Adrenal gland (tissue), 12 donors: Measurements from ENCODE around the gene NLRC5. TPM values are rescaled to one million over a fixed set of nuclear protein-coding genes. Genes with fewer than 3 reads are reported as not detected.

Source experiments
- DNase-seq, 7 donors: peaks; one replicate each; pipeline ENCODE4 v3.0.0-alpha.2; 2019 to 2020
- H3K27ac ChIP-seq, 5 donors: fragments of 200-600 bp; sonication (generic) in 4 of 5; 1 replicate in 3 of 5; 2 replicates in 2 of 5; pipeline versions ENCODE4 v1.5.1 to v1.8.0; 2016 to 2020; ENCODE audit warnings: mild to moderate bottlenecking in 1 of 5
- H3K27me3 ChIP-seq: fragments of 200-600 bp; 2 replicates; pipeline ENCODE4 v1.8.0; 2021
- H3K36me3 ChIP-seq, 2 donors: fragments of 200-600 bp; replicated peaks in 1 of 2; 1 replicate in 1 of 2; 2 replicates in 1 of 2; pipeline versions ENCODE4 v1.5.1 to v1.8.0; 2018 to 2022
- H3K4me1 ChIP-seq, 2 donors: fragments of 200-600 bp; replicated peaks in 1 of 2; 1 replicate in 1 of 2; 2 replicates in 1 of 2; pipeline versions ENCODE4 v1.5.1 to v1.8.0; 2018 to 2021
- H3K4me3 ChIP-seq, 4 donors: fragments of 200-600 bp; sonication (generic) in 3 of 4; one replicate each; pipeline ENCODE4 v1.5.1; 2016 to 2018
- H3K9me3 ChIP-seq, 3 donors: fragments of 200-600 bp; sonication (generic) in 1 of 3; replicated peaks in 1 of 3; 1 replicate in 2 of 3; 2 replicates in 1 of 3; pipeline versions ENCODE4 v1.5.1 to v1.8.0; 2016 to 2021
- CTCF ChIP-seq, 6 experiments: fragments of 450-650 bp in 4 of 6; fragments of 200-600 bp in 2 of 6; sonication (generic) in 1 of 6; IDR thresholded peaks; 1 replicate in 5 of 6; 2 replicates in 1 of 6; pipeline versions ENCODE4 v1.5.1 to v1.8.0; 2016 to 2021; ENCODE audit warnings: antibody characterized with exemption in 6 of 6, mild to moderate bottlenecking in 2 of 6, moderate library complexity in 1 of 6
- POLR2A ChIP-seq, 2 donors: fragments of 450-650 bp; IDR thresholded peaks; one replicate each; pipeline ENCODE4 v1.6.1; 2017; ENCODE audit warnings: antibody characterized with exemption in 2 of 2, mild to moderate bottlenecking in 2 of 2, moderate library complexity in 1 of 2
- WGBS, 4 donors: extraction: QIAGEN DNeasy Blood & Tissue Kit in 2 of 4; methylation state at CpG; one replicate each; pipeline versions ENCODE4 v1.1.5 to v1.1.7; 2013 to 2017; 5-methylcytosine and 5-hydroxymethylcytosine counted together
- intact Hi-C, 2 donors: fragments of 100-400 bp; cut with DNase I; formaldehyde crosslinking; loops; one replicate each; pipeline versions ENCODE4 v1.14.1 to v1.15.0; 2022 to 2023
- polyA plus RNA-seq, 3 donors: library from polyadenylated mRNA; stranded (reverse); fragments of 200-250 nt in 2 of 3; fragments of 350-450 nt in 1 of 3; fragmentation: Illumina TruSeq in 1 of 3; extraction: RNeasy Lipid Tissue Mini Kit (QIAGEN cat#74804) in 1 of 3; gene quantifications; one replicate each; pipeline ENCODE4 v1.2.3, GENCODE V29; 2013 to 2014
- total RNA-seq, 9 donors: library from RNA; depleted of rRNA in 4 of 9; stranded (reverse); fragments of >200 nt in 4 of 9; fragments of 120-200 nt in 1 of 9; fragmentation: NEBNext Ultra II Directional in 1 of 9; extraction: Animal tissue kit (Norgen Biotek cat#: 25700) in 1 of 9; gene quantifications; one replicate each; pipeline versions ENCODE4 v1.1.0 to v1.2.4, GENCODE V29; 2013 to 2023
- donor health status: healthy with polysubstance abuse.
- donor health status: Bipolar disorder and iron deficiency.
- donor health status: DM: yes; HTN: yes; CAD: no.
- donor health status: DM: no; HTN: no; CAD: no.
- donor health status: DM: no; HTN: no; CAD: no.
- donor health status: DM: yes; HTN: yes; CAD: no.

NLRC5 gene
- total and polyA plus RNA-seq, 12 donors, result 6.0 to 89.0 (median 26.6) TPM

- intact Hi-C loops, result no loop called here
- peak; percentile 45 to 76 (median 68) for DNase-seq
- Histone ChIP-seq H3K4me3 (no peak overlapping the region), H3K9me3 (no peaks in the 10 kb centered on the region), H3K27me3 (no peaks in the 10 kb centered on the region), H3K36me3 (peaks cover 0 to 16% of the 10 kb centered on the region in 2 donors), H3K27ac (peak overlapping the region in 2 of 5 donors; percentile 32 to 59), H3K4me1 (peaks cover 0 to 21% of the 10 kb centered on the region in 2 donors)
- TF ChIP-seq CTCF (IDR thresholded peaks at IDR 0.05) (no peak), POLR2A (IDR thresholded peaks at IDR 0.05) (no peak)
- 55 to 71% (median 68%) methylated on average over 13 to 25 of the region's 25 CpGs for WGBS, 4 donors
These were observed 126.3 kb downstream of the NLRC5 start for GRCh38 chr16:57115514-57116182.

GRCh38 chr16:57118461-57119084 lies 129.2 kb downstream of the NLRC5 start:
- Histone ChIP-seq H3K4me1 (peaks cover 0 to 7% of the 10 kb centered on the region in 2 donors), H3K36me3 (peaks cover 0 to 20% of the 10 kb centered on the region in 2 donors), H3K27ac (no peak overlapping the region), H3K9me3 (no peaks in the 10 kb centered on the region), H3K27me3 (no peaks in the 10 kb centered on the region), H3K4me3 (no peak overlapping the region)
- 90 to 100% (median 93%) methylated on average over 1 to 2 of the region's 2 CpGs for WGBS, 4 donors
- TF ChIP-seq CTCF (IDR thresholded peaks at IDR 0.05), result no peak
- no peak for TF ChIP-seq POLR2A (IDR thresholded peaks at IDR 0.05)
- no peak for DNase-seq
- intact Hi-C loops, result no loop called here

GRCh38 chr16:57123216-57123973 lies 134.0 kb downstream of the NLRC5 start:
- Histone ChIP-seq H3K9me3 (no peaks in the 10 kb centered on the region), H3K4me3 (no peak overlapping the region), H3K4me1 (no peaks in the 10 kb centered on the region), H3K36me3 (peaks cover 0 to 12% of the 10 kb centered on the region in 2 donors), H3K27me3 (no peaks in the 10 kb centered on the region), H3K27ac (no peak overlapping the region)
- DNase-seq, result no peak
- intact Hi-C loops, result no loop called here
- 84 to 91% (median 86%) methylated on average over 7 of the region's 7 CpGs for whole genome bisulfite sequencing, 4 donors
- TF ChIP-seq CTCF (IDR thresholded peaks at IDR 0.05), result no peak
- no peak for TF ChIP-seq POLR2A (IDR thresholded peaks at IDR 0.05)

- H3K36me3 ChIP-seq, result peaks cover 0 to 12% of the 10 kb centered on the region in 2 donors
- no peak overlapping the region for H3K4me3 ChIP-seq
- no peak for TF ChIP-seq POLR2A (IDR thresholded peaks at IDR 0.05)
- no peak for TF ChIP-seq CTCF (IDR thresholded peaks at IDR 0.05)
- no peaks in the 10 kb centered on the region for H3K4me1 ChIP-seq
- no peak overlapping the region for H3K27ac ChIP-seq
- WGBS, 4 donors, result 83 to 90% (median 89%) methylated on average over 11 of the region's 11 CpGs
- no peaks in the 10 kb centered on the region for H3K9me3 ChIP-seq
- intact Hi-C loops, result no loop called here
- no peak for DNase-seq
- H3K27me3 ChIP-seq, result no peaks in the 10 kb centered on the region
These were observed 134.8 kb downstream of the NLRC5 start for GRCh38 chr16:57123974-57124674.
